ENCODE results near the gene CORO2A. TPM values are rescaled to one million over a fixed set of nuclear protein-coding genes. Genes with fewer than 3 reads are reported as not detected.

Gene CORO2A
- total and polyA plus RNA-seq, 2 of the 13 experiments (the other 11 are each of a cell fraction or from before 2014, with no cell fraction given), result 14.4 to 15.3 TPM

GRCh38 chr9:98175762-98176161, 16.7 kb downstream of the CORO2A start:
- intact Hi-C loops (cut with micrococcal nuclease; ENCODE audit: unreplicated experiment), result loop anchor here (2.0 kb wide), 1 partner anchor 15 kb away; no protein-coding TSS in a partner anchor
- in situ Hi-C loops (cut with HindIII; ENCODE audit: extremely low pct_ligation_motif_present, low pct_unique_long_range_greater_than_20kb), result no loop called here
- ATAC-seq (no peak), FAIRE-seq (no peak), DNase-seq (ENCODE audit: low spot score) (no peak)
- Histone ChIP-seq H3K9ac (ENCODE audit: insufficient read depth, low read depth, low read length) (no peak overlapping the region), H3K9me3 (ENCODE audit: low read length) (no peaks in the 10 kb centered on the region), H3K4me1 (ENCODE audit: insufficient read depth, low read length) (peaks cover 75% of the 10 kb centered on the region), H4K20me1 (ENCODE audit: insufficient read depth, low read length) (no peaks in the 10 kb centered on the region), H3K4me2 (ENCODE audit: low read depth, low read length) (peak overlapping the region; percentile 71; the same call in 1 of the 2 replicates), H3K79me2 (ENCODE audit: insufficient read depth, low read length) (peaks cover 68% of the 10 kb centered on the region), H3K27me3 (ENCODE audit: control insufficient read depth in 1 of 2, insufficient read depth in 2 of 2, low read length in 2 of 2) (no peaks in the 10 kb centered on the region), H2AFZ (ENCODE audit: low read length) (no peak overlapping the region), H3K4me3 (replicated peaks in 1 of 3; ENCODE audit: insufficient read depth in 1 of 3, low read depth in 2 of 3, low read length in 3 of 3) (0 out of 6 replicates have a peak overlapping the region, but pooled peaks of 1 of the 3 experiments have one; percentile 60), H3K36me3 (replicated peaks in 1 of 2; ENCODE audit: control insufficient read depth in 1 of 2, insufficient read depth in 2 of 2, low read length in 2 of 2) (no peaks in the 10 kb centered on the region), H3K27ac (ENCODE audit: extremely low read length, insufficient read depth, low read length) (peak overlapping the region; percentile 58)
- TF ChIP-seq SP2 (CRISPR knock-in tag; IDR thresholded peaks at IDR 0.05), result no peak
- peak; percentile 73 for TF ChIP-seq ZNF629 (CRISPR knock-in tag; conservative IDR thresholded peaks at IDR 0.05)
- POLR2A ChIA-PET, result no interaction called here
- CTCF ChIA-PET (ENCODE audit: low intra/inter-chr PET ratio, low total read pairs), result no interaction called here
- BruUV-seq (replicated peaks), result no TSS peak
- WGBS (ENCODE audit: low lambda C conversion rate), result 97% methylated on average over 3 of the region's 3 CpGs

- no TSS peak for BruUV-seq (replicated peaks)
- Histone ChIP-seq H3K4me3 (replicated peaks in 1 of 3; ENCODE audit: insufficient read depth in 1 of 3, low read depth in 2 of 3, low read length in 3 of 3) (peak overlapping the region in 1 of 3 experiments; percentile 60; a peak in 1 of 6 replicates), H3K9ac (ENCODE audit: insufficient read depth, low read depth, low read length) (0 out of 2 replicates have a peak overlapping the region, but pooled peaks have one; percentile 26), H3K27ac (ENCODE audit: extremely low read length, insufficient read depth, low read length) (peak overlapping the region; percentile 58), H3K27me3 (ENCODE audit: control insufficient read depth in 1 of 2, insufficient read depth in 2 of 2, low read length in 2 of 2) (no peaks in the 10 kb centered on the region), H3K4me1 (ENCODE audit: insufficient read depth, low read length) (peaks cover 73% of the 10 kb centered on the region), H4K20me1 (ENCODE audit: insufficient read depth, low read length) (no peaks in the 10 kb centered on the region), H2AFZ (ENCODE audit: low read length) (no peak overlapping the region), H3K36me3 (replicated peaks in 1 of 2; ENCODE audit: control insufficient read depth in 1 of 2, insufficient read depth in 2 of 2, low read length in 2 of 2) (no peaks in the 10 kb centered on the region), H3K4me2 (ENCODE audit: low read depth, low read length) (peak overlapping the region; percentile 71), H3K9me3 (ENCODE audit: low read length) (no peaks in the 10 kb centered on the region), H3K79me2 (ENCODE audit: insufficient read depth, low read length) (peaks cover 63% of the 10 kb centered on the region)
- WGBS (ENCODE audit: low lambda C conversion rate), result 0% methylated on average over 4 of the region's 6 CpGs
- intact Hi-C loops (cut with micrococcal nuclease; ENCODE audit: unreplicated experiment), result no loop called here
- in situ Hi-C loops (cut with HindIII; ENCODE audit: extremely low pct_ligation_motif_present, low pct_unique_long_range_greater_than_20kb), result no loop called here
- CTCF ChIA-PET (ENCODE audit: low intra/inter-chr PET ratio, low total read pairs), result no interaction called here
- POLR2A ChIA-PET, result interaction anchor here (0.6 kb wide), 1 partner anchor 8 kb away, joined by 3 read pairs; no protein-coding TSS in a partner anchor
- ATAC-seq (peak; percentile 85), FAIRE-seq (peak; percentile 84), DNase-seq (ENCODE audit: low spot score) (peak; percentile 92)
- TF ChIP-seq ZNF607 (CRISPR knock-in tag; IDR thresholded peaks at IDR 0.05; ENCODE audit: borderline replicate concordance) (no peak), KDM1A (CRISPR knock-in tag; IDR thresholded peaks at IDR 0.05) (no peak), RXRB (CRISPR knock-in tag; IDR thresholded peaks at IDR 0.05; ENCODE audit: borderline replicate concordance) (peak; percentile 48; the same call in 1 of the 2 replicates), NRL (CRISPR knock-in tag; IDR thresholded peaks at IDR 0.05; ENCODE audit: borderline replicate concordance) (no peak), NR2C2 (CRISPR knock-in tag; IDR thresholded peaks at IDR 0.05; ENCODE audit: borderline replicate concordance) (peak; percentile 88), ISL2 (CRISPR knock-in tag; IDR thresholded peaks at IDR 0.05) (peak; percentile 63; the same call in 1 of the 2 replicates), PHB2 (IDR thresholded peaks at IDR 0.05; ENCODE audit: partially characterized antibody) (no peak), TARDBP (CRISPR knock-in tag; IDR thresholded peaks at IDR 0.05) (0 out of 2 replicates have a peak, but pooled peaks have one; percentile 50), CEBPG (CRISPR knock-in tag; IDR thresholded peaks at IDR 0.05) (no peak), ZFX (CRISPR knock-in tag; IDR thresholded peaks at IDR 0.05; ENCODE audit: low read depth) (peak; percentile 57; the same call in 1 of the 2 replicates), GFI1 (CRISPR knock-in tag; IDR thresholded peaks at IDR 0.05; ENCODE audit: borderline replicate concordance) (0 out of 2 replicates have a peak, but pooled peaks have one; percentile 35)
- TF ChIP-seq, protein P1, sequence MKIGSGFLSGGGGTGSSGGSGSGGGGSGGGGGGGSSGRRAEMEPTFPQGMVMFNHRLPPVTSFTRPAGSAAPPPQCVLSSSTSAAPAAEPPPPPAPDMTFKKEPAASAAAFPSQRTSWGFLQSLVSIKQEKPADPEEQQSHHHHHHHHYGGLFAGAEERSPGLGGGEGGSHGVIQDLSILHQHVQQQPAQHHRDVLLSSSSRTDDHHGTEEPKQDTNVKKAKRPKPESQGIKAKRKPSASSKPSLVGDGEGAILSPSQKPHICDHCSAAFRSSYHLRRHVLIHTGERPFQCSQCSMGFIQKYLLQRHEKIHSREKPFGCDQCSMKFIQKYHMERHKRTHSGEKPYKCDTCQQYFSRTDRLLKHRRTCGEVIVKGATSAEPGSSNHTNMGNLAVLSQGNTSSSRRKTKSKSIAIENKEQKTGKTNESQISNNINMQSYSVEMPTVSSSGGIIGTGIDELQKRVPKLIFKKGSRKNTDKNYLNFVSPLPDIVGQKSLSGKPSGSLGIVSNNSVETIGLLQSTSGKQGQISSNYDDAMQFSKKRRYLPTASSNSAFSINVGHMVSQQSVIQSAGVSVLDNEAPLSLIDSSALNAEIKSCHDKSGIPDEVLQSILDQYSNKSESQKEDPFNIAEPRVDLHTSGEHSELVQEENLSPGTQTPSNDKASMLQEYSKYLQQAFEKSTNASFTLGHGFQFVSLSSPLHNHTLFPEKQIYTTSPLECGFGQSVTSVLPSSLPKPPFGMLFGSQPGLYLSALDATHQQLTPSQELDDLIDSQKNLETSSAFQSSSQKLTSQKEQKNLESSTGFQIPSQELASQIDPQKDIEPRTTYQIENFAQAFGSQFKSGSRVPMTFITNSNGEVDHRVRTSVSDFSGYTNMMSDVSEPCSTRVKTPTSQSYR (CRISPR knock-in tag; IDR thresholded peaks at IDR 0.05; ENCODE audit: borderline replicate concordance), result peak; percentile 79; the same call in 1 of the 2 replicates
These were observed 17.3 kb downstream of the CORO2A start for GRCh38 chr9:98175028-98175569.

Measured in HepG2 (cell line).